Right ventricle myocardium inferior (tissue), 1 donor: ENCODE results near the gene HBM. TPM values are rescaled to one million over a fixed set of nuclear protein-coding genes. Genes with fewer than 3 reads are reported as not detected.
"Not testable (repeated sequence)": the region's sequence is repeated elsewhere in the genome, so short reads cannot be mapped to it uniquely, and the experiment has no call there.

Experiments
- ATAC-seq: fragments of 200-7000 bp; cut with Tn5 transposase; one replicate; pipeline ENCODE4 v1.9.1; 2020; ENCODE audit warnings: mild to moderate bottlenecking, moderate library complexity
- DNase-seq: peaks from one replicate; pipeline ENCODE4 v3.0.0; 2021; ENCODE audit errors: missing footprints
- intact Hi-C: fragments of 100-400 bp; cut with DNase I; formaldehyde crosslinking; loops from one replicate; pipeline ENCODE4 v1.11.0; 2022
- long read RNA-seq: library from polyadenylated mRNA; unstranded; transcript quantifications from one replicate; pipeline ENCODE4 v2.0.0, GENCODE V29; 2021
- total RNA-seq: library from RNA; stranded (reverse); fragmentation: NEBNext Ultra II Directional; extraction: Animal tissue kit (Norgen Biotek cat#: 25700); gene quantifications from one replicate; pipeline ENCODE4 v1.2.1, GENCODE V29; 2021
- donor health status: DM: no; HTN: yes; CAD: no; lungs with severe emphysema.

The HBM gene, protein sequence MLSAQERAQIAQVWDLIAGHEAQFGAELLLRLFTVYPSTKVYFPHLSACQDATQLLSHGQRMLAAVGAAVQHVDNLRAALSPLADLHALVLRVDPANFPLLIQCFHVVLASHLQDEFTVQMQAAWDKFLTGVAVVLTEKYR
- not detected for total RNA-seq
- long read RNA-seq = 0 reads

GRCh38 chr16:165539-166374, at the start of gene HBM:
TSS of gene HBM (plus strand) at chr16:165978. CDS start at chr16:165998, 20 bp downstream.
- ATAC-seq (no peak), DNase-seq (no peak)
- intact Hi-C loops = no loop called here

- DNase-seq = no peak
- ATAC-seq = no peak
- intact Hi-C loops = no loop called here
These were observed 49.8 kb upstream of the HBM start for GRCh38 chr16:116015-116414.

DNA sequence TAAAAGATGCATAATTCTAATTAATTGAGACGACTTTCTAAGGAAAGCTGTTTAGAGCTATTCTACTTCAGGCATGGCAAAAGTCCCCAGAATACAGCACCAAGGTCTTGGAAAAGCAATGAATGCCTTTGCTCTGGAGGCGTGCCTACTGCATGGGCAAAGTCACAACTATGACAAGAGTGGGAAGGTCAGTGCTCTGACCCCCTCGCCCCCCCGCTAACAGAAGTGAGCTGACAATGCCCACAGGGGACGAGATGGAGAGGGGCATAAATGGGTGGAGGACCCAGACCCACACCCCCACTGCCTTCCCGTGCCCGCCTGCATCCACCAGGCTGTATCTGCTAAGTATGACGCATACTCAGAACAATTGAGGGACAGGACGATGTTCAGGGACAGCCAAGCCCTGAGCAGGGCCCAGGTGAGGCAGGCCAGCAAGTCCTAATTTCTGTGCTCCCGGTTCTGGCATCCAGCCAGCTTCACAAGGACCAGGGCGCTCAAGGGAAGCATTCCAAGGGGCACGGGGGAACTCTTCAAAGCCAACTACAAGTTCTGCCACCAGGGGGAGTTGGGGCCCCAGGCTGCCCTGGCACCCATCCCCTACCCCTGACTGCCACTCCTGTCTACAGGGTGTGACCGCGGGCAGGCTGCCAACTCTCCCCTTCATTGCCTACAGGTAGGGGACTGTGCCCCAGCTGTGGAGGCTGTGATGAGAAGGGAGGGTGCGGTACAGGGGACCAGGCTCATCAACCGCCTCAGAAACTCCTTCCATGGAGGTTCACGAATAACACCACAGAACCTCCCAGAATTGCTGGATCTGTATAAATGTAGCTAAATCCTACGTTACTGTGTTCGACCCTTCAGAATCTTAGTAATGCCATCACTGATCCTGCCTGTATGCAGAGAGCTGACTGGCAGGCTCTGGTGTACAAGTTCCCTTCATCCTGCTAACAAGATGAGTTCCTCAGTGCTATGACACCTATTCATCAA, 48.1 kb upstream of the HBM start:
- intact Hi-C loops = no loop called here
- ATAC-seq = peak; percentile 45
- DNase-seq = no peak

DNA sequence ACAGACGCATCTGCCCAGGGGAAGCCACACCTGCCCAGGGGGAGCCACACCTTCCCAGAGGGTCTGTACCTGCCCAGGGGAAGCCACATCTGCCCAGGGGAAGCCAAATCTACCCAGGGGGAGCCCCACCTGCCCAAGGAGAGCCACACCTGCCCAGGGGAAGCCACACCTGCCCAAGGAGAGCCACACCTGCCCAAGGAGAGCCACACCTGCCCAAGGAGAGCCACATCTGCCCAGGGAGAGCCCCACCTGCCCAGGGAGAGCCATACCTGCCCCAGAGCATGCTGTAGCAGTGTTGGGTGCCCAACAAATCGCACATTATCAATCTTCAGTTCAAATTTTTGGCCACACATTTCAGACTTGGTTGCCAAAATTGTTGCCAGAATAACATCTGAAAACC, 46.9 kb upstream of the HBM start:
- intact Hi-C loops = no loop called here
- no peak for ATAC-seq
- no peak for DNase-seq

GRCh38 chr16:119295-119694, 46.5 kb upstream of the HBM start:
- intact Hi-C loops = no loop called here
- no peak for ATAC-seq
- DNase-seq = no peak

- intact Hi-C loops = no loop called here
- no peak for DNase-seq
These were observed 45.8 kb upstream of the HBM start for GRCh38 chr16:119835-120491.

GRCh38 chr16:120756-121155, 45.0 kb upstream of the HBM start:
- intact Hi-C loops = no loop called here
- ATAC-seq (no peak), DNase-seq (no peak)

More at GRCh38 chr16:119835-120491, 45.8 kb upstream of the HBM start:
- ATAC-seq = no peak

GRCh38 chr16:122361-122760, 43.4 kb upstream of the HBM start:
- no peak for ATAC-seq
- DNase-seq = no peak
- intact Hi-C loops = no loop called here

DNA sequence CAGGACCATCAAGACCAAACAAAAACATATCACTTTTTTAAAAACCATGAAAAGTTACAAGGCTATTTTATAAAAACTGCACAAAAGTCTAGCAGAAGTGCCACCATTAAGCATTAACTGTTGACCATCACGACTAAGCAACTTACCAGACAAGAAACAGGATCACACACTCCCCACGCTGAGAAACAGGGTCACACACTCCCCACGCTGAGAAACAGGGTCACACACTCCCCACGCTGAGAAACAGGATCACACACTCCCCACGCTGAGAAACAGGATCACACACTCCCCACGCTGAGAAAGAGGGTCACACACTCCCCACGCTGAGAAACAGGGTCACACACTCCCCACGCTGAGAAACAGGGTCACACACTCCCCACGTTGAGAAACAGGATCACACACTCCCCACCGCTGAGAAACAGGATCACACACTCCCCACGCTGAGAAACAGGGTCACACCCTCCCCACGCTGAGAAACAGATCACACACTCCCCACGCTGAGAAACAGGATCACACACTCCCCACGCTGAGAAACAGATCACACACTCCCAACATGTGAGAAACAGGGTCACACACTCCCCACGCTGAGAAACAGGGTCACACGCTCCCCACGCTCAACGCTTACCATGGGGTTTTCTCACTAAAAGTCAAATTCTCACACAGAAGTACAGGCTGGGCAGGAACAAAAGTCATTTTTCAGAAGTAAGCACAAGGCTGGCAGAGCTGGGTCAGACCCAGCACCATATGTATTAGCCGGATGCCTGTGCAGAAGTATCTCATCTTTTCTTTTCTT, 42.0 kb upstream of the HBM start:
- intact Hi-C loops, DNase-seq, ATAC-seq: not testable (repeated sequence)

DNA sequence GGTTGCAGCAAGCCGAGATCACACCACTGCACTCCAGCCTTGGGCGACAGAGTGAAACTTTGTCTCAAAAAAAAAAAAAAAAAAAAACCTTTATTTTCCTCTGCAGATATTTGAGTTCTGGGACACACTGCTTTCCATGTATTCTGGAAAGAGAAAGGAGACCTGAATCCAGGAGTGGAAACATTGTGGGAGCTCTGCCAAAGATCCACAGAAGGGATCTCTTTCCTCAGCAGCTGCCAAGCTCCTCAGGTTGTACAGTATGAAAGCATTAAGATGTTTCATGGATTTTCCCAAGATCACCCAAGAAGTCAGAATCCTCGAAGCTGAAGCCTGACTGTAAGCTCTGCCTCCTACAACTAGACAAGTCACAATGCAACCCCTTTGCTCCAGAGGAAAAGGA, 40.8 kb upstream of the HBM start:
- no peak for ATAC-seq
- intact Hi-C loops = no loop called here
- no peak for DNase-seq

DNA sequence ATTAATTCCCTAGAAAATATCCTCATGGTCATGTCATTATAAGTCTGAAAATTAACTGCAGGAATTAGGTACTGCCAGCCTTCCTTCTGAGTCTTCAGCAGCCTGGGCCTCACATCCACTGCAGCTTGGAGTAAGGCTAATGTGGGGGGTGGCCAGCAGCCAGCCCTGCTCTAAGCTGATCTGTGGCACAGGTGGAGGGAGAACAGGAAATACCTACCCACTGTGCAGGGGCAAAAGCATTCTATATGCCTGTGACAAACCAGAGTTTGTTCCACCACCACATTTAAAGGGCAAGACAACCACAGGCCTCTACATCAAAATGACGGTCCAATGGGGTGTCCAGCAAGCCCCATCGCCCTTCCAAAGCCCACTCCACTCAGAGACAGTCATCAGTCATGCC, 36.7 kb upstream of the HBM start:
- DNase-seq (no peak), ATAC-seq (no peak)
- intact Hi-C loops = no loop called here

GRCh38 chr16:130533-131173, 35.1 kb upstream of the HBM start:
- intact Hi-C loops = no loop called here

DNA sequence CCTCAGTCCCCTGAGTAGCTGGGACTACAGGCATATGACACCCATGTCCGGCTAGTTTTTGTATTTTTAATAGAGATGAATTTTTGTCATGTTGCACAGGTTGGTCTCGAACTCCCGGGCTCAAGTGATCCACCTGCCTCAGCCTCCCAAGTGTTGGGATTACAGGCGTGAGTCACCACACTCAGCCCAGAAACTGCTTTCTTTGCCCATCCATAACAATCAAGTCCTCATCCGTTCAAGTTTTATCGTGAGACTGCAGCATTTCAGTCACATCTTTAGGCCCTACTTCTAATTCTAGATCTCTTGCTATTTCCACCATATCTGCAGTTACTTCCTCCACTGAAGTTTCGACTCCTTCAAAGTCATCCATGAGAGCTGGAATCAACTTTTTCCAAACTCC, 33.7 kb upstream of the HBM start:
- DNase-seq (no peak), ATAC-seq (no peak)
- intact Hi-C loops = no loop called here

More at GRCh38 chr16:130533-131173, 35.1 kb upstream of the HBM start:
- no peak for ATAC-seq
- no peak for DNase-seq

DNA sequence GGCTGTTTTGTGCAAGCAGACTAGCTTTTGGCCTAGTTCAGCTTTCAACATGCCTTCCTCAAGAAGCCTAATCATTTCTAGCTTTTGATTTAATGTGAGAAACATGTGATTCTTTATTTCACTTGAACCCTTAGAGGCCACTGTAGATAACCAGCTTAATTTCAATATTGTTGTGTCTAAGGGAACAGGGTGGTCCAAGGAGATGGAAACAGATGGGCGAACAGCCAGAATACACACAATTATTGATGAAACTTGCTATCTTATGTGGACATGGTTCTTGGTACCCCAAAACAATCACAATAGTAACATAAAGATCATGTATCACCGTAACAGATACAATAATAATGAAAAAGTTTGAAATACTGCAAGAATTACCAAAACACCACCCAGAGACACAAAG, 32.1 kb upstream of the HBM start:
- intact Hi-C loops = no loop called here
- ATAC-seq (no peak), DNase-seq (no peak)

- ATAC-seq (peak; percentile 12), DNase-seq (no peak)
- intact Hi-C loops = no loop called here
These were observed 27.7 kb upstream of the HBM start for GRCh38 chr16:138049-138417.

- intact Hi-C loops = no loop called here
- DNase-seq = no peak
- ATAC-seq = no peak
These were observed 25.5 kb upstream of the HBM start for GRCh38 chr16:140175-140857.

DNA sequence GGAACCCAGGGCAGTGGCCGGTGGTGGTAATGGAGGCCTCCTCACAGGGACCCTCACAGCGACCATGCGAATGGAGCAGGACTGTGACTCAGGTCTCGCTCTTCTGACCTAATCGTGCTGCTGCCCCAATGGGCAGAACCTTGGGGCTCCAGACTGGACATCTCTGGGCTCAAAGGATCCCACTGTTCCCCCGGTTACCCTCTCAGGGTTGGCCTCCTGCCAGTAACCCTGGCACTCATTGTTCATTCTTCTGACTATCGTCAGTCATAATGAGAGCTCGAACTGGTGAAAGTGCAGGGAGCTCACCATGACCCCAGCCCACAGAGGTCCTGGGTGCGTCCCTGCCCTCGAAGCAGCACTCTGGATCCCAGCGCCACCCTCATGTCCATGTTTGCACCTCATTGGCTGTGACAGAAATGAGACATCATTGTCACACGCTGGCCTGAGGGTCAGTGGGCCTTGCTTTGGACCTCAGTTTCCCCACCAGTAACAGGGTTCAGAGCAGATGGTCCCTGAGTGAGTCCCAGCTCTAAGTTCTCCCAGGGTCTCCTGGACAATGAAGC, 23.3 kb upstream of the HBM start:
- DNase-seq (no peak), ATAC-seq (no peak)
- intact Hi-C loops = no loop called here
